ENCODE measurements around the gene APOM.

Gene APOM

DNA sequence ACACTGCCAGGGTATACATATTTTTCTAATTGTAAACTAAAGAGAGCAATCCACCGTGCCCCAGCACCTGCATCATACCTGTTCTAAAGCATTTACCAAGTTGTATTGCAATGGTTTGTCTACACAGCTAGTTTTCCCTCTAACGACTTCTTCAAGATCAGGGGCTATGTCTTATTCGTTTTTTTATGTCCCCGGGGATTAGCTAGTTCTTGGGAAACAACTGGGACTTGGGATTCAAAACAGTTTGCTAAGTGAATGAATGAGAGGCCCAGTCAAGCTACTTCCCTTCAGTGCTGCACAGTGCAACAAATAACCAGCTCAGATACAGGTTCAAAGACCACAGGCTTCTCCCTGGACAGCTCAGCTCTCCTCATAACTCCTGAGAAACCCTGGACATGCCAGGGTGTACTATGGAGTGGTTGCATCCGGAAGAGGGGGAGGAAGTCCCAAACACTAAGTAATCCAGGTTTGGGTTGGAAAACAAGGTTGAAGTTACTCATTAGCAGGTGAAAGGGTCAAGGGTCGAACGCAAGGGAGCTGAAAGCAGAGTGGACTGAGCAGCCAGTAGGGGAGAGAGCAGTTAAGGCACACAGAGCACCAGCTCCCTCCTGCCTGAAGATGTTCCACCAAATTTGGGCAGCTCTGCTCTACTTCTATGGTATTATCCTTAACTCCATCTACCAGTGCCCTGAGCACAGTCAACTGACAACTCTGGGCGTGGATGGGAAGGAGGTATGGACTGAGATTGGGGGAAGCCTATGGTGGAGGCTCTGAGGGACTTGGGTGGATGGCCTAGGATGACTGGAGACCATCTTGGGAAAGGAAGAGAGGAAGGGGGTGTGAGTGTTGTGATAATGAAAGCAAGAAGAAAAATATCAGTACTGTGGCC, at the start of gene APOM:
Gene APOM, plus strand, starts transcription at position 546 of the 889 bp plus-strand sequence. Its CDS starts 73 bp downstream, at position 619.
- no peak for DNase-seq (ENCODE audit: low read depth in 2 of 2)

DNA sequence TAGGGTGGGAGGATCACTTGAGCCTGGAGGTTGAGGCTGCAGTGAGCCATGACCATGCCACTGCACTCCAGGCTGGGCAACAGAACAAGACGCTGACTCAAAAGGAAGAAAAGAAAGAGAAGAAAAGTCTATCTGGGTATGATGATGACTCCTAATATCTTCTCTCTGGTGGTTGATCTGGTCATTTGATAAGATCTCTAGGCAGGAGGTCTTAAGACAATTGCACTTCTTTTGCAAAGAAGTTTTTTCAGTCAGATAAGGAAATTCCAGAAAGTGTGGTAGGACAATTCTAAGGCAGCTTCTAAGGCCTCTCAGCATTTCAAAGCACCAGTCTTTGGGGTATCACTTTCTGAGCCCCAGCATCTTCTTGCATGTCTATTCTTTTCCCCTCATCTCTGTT, 48.4 kb upstream of the APOM start:
- DNase-seq (ENCODE audit: low read depth in 2 of 2): no peak

DNA sequence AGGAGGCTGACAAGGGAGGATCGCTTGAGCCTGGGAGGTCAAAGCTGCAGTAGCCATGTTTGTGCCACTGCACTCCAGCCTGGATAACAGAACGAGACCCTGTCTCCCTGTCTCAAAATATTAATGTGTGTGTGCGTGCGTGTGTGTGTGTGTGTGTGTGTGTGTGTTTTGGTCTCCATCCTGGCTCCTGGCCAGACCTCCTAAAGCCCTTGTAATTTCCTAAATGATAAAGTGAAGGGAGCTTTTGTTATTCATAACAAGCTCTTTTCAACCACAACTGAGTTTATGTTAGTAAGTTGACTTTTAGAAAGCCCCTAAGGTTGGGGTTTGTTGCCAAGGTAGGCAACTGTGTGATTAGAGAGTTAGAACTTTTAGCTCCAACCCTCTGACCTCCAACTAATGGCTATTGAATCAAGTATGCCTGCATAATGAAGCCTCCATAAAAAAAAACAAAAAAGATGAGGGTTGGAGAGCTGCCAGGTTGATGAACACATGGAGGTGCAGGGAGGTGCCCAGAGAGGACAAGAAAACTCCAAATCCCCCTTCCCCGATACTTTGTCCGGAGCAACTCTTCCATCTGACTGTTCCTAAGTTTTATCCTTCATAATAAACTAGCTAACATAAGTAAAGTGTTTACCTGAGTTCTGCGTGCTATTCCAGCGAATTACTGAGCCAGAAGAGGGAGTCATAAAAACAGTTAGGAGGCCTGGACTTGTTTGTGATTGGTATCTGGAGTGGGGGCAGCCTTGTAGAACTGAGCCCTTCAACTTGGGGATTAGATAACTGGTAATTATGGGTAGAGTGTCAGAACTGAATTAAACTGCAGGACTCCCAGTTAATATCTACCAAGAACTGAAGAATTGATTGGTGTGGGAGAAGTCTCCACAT, 45.9 kb upstream of the APOM start:
- DNase-seq (ENCODE audit: low read depth in 2 of 2): no peak

DNA sequence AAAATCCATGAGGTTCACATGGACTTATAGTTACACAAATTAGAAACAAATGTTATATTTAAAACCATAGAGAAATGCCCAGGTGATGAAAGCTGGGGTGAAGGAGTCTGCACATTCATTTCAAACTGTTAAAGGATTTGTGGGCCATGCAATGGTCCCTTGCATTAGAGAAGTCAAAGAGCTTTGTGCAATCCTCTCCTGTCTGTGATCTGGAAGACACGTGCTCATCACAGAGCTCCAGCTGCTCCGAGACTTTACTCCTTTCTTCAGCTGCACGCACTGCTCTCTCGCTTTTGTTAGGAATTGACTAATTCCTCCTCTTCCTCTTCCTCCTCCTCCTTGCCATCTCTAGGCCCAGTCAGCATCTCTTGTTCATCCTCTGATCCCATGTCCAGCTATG, 44.7 kb upstream of the APOM start:
- no peak for DNase-seq (ENCODE audit: low read depth in 2 of 2)

DNA sequence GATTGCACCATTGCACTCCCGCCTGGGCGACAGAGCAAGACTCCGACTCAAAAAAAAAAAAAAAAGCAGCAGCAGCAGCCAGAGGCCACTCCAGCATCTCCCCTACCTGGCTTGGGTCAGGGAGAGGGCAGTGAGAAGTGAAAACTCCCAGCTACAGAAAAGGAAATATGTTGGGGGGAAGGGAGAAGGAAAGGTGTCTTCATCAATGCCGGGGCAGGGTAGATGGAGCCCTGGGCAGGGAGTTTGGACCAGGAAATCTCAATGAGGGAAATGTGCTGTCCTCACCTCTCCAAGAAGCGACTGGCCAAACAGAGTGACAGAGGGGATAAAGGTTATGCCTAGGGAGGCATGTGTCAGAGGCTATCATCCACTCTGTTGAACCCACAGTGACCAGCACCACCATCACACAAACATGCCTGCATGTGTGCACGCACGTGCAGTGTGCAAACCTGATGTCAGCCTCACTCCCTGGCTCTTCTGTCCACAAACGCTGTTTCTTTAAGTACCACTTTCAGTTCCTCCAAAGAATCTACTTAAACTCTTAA, 41.5 kb upstream of the APOM start:
- DNase-seq (ENCODE audit: low read depth in 2 of 2): no peak

DNA sequence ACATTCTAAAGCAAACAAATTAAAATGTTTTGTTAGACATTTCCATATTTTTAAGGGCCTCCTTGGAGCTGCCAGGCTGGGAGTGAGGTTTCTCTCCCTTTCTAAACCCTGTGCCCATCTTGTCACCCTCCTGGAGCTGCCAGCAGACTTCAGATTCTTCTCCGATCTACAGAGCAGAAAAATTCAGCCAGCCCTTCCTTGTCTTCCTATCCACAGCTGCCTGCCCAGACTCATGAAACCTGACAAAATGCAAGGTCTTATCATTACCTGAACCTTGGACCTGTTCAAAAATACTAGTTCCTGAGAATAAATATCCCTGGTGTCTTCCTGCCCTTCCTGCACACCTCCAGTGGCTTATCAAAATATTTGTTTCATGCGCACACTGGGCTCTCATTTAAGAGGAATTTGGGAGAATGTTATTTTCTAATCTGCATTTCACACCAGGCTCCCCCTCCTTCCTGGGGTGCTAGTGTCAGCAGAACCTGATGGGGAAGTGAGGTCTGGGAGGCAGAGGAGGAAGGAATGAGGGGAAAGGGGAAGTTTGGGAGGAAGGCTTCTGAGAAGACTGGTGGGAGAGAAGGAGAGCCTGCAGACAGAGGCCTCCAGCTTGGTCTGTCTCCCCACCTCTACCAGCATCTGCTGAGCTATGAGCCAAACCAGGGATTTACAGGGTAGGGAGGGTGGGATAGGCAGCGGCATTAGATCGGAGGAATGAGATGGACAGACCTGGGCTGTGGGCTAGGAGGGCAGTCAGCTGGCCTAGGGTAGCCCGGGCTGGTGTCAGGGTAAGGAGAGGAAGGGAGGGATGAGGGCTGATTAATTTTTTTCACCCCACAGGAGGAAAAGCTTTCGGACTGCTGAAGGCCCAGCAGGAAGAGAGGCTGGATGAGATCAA, 40.8 kb upstream of the APOM start, which contains the start of gene AIF1:
Gene AIF1, plus strand, starts transcription at position 551 of the 895 bp plus-strand sequence. Its CDS starts 96 bp downstream, at position 647.
- no peak for DNase-seq (ENCODE audit: low read depth in 2 of 2)

DNA sequence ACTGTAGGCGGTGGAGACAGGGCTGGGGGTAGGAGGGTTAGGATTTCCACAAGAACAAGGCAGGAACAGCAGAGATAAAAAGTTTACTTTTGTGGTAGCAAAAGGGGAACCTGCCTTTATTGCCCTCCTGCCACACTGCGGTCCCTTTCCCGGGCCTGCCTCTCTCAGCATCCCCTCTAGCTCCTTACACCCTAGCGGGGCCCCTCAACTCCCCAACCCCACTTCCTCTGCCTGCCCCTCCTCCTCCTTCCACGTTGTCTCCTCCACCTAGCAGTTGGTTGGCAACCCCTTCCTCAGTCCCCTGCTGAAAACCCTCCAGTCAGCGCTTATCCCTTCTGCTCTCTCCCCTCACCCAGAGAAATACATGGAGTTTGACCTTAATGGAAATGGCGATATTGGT, 39.9 kb upstream of the APOM start:
- DNase-seq (ENCODE audit: low read depth in 2 of 2): no peak

DNA sequence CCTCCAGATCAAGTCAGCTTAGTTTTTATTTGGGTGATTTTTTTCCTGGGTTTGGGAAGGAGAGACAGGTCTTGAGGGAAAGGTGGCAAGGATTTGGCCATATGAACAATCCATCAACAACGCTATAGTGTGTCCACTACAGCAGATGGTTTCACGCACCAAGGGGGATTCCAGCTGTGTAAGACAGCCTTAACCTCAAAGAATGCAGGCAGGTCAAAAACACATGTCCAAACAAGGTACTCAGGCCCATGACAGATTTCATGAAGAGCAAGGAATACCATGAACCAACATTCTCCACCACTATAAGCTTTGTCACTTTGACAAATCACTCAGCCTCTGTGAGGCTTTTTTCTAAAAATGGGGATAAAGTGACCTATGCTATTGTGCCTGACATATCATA, 38.7 kb upstream of the APOM start:
- no peak for DNase-seq (ENCODE audit: low read depth in 2 of 2)

DNA sequence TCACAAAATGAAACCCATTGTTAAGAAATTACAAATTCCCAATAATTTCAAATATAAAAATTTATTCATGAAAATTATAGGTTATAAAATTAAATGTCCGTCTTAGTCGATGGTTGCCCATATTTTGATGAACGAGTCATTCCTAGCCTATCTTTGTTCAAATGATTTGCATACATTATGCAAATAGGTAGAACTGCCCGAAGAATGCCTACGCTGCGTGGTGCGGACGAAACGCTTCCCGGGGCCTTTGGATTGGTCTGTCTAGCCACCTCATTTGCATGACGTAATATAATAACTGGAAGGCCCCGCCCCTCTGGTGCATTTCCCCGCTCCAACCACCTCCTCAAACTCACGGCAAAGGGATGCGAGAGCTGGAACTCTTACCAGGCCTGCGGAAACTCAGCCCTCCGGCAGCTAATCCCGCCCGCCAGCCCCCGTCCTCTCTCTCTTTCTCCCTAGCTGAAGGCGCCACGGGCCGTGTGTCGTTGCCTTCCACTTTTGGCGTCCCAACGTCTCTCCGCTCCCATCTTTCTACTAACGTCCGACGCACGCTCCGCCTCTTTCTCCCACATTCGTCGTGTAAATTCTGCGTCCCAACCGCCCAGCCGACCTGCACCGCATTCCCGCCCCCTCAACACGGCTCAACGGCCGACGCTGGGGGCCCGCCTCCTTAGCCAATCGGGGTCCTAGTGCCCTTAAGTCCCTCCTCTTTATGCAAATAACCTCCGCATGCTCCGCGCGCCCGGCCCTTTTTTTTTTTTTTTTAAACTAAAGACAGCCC, 35.7 kb upstream of the APOM start:
- peak; percentile 80 to 95 for DNase-seq (ENCODE audit: low read depth in 2 of 2)

DNA sequence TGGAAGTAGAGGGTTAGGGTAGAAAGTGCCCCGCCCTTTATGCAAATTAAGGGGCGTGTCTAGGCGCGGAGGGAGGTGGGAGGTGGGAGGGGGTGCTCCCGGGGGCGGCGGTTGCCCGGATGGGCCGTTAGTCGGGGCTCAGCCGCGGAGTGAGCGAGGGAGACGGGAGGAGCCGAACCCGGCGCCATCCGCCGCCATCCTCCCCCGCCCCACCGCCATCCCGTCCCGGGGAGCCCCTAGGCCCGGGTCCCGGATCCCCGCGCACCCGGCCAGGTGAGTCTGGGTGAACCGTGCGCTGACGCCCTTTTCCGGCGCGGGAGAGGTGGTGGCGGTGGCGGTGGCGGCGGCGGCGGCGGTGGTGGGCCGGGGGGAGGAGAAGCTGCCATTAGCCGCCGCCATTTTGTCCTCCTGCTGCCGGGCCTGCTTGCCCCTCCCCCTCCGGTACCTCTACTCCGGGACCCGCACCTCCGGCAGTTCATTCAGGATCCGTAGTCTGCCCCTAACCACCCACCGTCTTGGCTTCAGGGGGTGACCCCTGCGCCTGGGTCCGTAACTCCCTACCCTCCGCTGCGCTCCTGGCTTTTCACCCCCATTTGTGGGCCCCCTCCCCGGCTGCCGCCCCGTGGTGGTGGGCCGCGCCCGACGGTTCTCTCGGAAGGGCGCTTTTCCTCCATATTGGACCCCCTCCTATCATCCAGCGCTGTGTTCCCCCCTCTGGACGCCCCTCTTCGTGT, 34.9 kb upstream of the APOM start, which contains the start of gene PRRC2A:
Gene PRRC2A, plus strand, starts transcription at position 130 of the 734 bp plus-strand sequence. CDS start 2,075 bp downstream, outside the sequence.
- peak in 1 of 2 donors; percentile 94 for DNase-seq (ENCODE audit: low read depth in 2 of 2)

DNA sequence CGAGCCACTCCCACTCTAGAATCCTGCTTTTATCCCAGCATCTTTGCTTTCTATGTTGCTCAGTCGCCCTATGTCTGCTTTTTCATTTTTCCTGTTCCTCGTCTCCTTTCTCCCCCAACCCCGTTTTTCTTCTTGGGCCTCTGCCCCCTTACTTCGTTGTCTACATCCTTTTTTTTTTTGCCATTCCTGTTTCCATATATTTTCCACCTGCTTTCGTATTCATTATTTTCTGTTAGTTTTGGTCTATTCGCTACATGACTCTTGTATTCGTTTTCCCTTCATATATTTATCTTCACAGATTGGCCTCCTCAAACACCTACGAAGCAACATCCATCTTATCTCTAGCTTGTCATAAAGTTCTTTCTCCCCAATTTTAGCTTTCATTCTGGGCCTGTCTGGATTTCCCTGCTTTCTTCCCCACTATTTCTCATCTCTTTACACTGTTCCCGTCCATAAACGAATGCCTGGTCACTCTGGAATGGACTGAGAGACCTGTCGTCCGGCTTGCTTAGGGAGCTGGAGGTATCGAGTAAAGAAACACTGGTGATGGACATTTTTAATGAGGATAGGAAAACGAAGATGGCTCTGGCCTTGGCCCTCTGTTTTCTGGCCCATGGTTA, 34.3 kb upstream of the APOM start:
- DNase-seq (ENCODE audit: low read depth in 2 of 2): no peak

DNA sequence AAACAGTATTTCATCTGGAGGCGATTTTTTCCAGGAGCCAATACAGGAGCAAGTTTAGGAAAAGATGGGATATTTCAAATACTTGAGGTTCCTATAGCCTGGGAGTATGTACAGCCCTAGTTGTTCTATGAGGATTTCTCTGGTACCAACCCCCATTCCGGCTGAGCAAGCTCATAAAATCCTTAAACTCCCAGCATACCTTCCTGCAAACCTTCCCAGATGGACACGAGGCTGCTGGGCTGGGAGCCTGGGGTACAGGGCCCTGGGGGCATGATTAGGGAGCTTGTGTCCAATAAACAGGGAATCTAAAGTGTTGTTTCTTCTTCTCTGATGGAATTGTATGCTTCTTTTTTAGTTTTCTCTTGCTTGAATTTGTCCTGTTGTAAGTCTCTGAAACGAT, 33.7 kb upstream of the APOM start:
- DNase-seq (ENCODE audit: low read depth in 2 of 2): no peak

DNA sequence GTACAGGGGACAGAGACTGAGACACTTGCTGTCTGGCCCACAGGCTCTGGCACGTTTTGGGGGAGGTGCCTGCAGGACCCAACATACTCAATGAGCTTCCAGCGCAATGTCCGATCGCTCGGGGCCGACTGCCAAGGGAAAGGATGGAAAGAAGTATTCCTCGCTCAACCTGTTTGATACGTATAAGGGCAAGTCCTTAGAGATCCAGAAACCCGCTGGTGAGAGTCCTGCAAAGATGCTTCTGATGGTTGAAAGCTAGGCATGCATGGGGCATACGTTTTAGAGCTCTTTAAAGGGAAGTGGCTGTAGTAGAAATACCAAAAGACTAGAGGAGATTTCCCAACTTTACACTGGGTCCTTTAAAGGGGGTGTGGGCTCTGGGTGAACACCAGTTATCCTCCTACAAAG, 33.0 kb upstream of the APOM start:
- DNase-seq (ENCODE audit: low read depth in 2 of 2): no peak

DNA sequence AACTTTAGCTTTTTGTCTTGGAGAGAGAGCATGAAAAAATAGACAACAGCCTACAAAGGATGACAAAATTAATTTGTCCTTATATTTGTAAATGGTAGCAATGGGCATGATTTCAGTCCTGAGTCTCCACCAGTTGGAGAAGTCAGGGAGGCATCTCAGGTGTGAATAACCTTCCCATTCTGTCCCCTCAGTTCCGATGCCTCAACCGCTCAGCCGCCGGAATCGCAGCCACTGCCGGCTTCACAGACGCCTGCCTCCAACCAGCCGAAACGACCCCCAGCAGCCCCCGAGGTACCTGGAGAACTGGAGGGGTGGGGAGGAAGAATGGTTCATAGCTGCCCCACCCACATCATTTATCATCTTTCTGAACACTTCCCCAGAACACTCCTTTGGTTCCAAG, 31.6 kb upstream of the APOM start:
- DNase-seq (ENCODE audit: low read depth in 2 of 2): no peak

DNA sequence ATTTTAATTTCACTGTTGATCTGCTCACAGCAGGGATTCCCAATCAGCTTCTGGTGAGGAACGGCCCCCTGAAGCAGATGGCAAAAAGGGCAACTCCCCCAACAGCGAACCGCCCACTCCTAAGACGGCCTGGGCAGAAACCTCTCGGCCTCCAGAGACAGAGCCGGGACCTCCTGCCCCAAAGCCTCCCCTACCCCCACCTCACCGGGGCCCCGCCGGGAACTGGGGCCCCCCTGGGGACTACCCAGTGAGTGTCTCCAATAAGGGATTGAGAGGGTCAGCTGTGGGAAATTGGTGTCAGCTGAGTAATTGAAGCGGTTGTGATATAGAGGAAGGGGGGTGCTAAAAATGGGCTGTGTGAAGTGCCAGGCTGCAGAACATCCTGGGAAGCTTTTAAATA, 28.7 kb upstream of the APOM start:
- DNase-seq (ENCODE audit: low read depth in 2 of 2): no peak

DNA sequence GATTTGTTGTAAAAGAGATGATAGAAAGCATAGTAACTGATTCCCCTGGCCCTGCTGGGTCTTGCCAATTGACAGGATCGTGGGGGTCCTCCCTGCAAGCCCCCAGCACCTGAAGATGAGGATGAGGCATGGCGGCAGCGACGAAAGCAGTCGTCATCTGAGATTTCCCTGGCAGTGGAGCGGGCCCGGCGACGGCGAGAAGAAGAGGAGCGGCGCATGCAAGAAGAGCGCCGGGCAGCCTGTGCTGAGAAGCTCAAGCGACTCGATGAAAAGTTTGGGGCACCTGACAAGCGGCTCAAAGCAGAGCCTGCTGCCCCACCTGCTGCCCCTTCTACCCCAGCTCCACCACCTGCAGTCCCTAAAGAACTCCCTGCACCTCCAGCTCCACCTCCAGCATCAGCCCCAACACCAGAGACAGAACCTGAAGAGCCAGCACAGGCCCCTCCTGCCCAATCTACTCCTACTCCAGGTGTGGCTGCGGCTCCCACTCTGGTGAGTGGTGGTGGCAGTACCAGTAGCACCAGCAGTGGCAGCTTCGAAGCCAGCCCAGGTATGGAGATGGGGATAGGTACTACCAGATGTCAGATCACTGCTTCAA, 27.9 kb upstream of the APOM start:
- DNase-seq (ENCODE audit: low read depth in 2 of 2): no peak

DNA sequence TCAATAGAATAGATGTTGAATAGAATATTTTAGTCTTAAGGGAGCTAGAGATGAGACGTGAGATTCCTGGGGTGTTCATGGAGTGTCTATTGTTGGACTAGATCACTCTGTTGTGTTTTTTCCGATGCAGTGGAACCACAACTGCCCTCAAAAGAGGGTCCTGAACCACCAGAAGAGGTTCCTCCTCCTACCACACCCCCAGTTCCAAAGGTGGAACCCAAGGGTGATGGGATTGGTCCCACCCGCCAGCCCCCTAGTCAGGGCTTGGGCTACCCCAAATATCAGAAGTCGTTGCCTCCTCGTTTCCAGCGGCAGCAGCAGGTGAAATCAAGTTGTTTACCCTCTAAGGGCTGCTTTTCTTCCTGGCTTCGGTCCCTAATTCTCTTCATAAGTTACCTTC, 26.7 kb upstream of the APOM start:
- DNase-seq (ENCODE audit: low read depth in 2 of 2): no peak

DNA sequence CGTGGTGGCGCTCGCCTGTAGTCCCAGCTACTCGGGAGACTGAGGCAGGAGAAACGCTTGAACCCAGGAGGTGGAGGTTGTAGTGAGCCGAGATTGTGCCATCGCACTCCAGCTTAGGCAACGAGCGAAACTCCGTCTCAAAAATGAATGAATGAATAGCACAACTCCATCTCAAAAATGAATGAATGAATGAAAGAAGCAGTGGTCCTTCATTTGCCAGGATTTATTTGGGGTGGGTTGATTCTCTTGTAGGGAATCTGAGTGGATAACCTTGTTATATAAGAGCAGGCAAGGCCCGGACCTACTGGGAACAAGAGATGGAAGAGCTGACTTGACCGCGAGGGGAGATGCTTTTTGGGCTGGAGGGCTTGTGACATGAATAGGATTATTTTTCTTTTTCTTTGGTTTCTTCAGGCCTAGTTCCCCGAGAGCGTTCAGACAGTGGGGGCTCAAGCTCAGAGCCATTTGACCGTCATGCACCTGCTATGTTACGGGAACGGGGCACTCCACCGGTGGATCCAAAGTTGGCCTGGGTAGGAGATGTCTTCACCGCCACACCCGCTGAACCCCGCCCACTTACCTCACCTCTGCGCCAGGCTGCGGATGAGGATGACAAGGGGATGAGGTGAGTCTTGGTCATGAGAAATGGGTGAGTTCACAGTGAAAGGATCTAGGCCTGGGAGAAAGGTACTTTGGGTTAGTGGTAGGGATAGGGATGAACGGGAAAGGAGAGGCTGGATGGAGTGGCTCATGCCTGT, 25.3 kb upstream of the APOM start:
- no peak for DNase-seq (ENCODE audit: low read depth in 2 of 2)
